Lung (tissue), 12 donors: ENCODE measurements around the gene ISM1. TPM values are rescaled to one million over a fixed set of nuclear protein-coding genes. Genes with fewer than 3 reads are reported as not detected.

Experiments
- ATAC-seq: fragments of 200-7000 bp; cut with Tn5 transposase; one replicate; pipeline ENCODE4 v1.9.1; 2020; ENCODE audit warnings: moderate number of reproducible peaks; ENCODE audit not compliant: insufficient read depth, low FRiP score
- DNase-seq, 3 donors: peaks; one replicate each; pipeline ENCODE4 v3.0.0-alpha.2; 2013 to 2017
- H3K27ac ChIP-seq, 2 donors: one replicate each; pipeline ENCODE4 v1.5.1; 2013; ENCODE audit warnings: mild to moderate bottlenecking in 2 of 2, moderate library complexity in 2 of 2, control low read depth in 1 of 2, inconsistent platforms in 1 of 2, low read depth in 1 of 2, low read length in 1 of 2
- H3K27me3 ChIP-seq, 3 donors: one replicate each; pipeline ENCODE4 v1.5.1; 2013; ENCODE audit warnings: low read length in 2 of 3; ENCODE audit not compliant: control insufficient read depth in 3 of 3, insufficient read depth in 3 of 3
- H3K36me3 ChIP-seq, 4 donors: one replicate each; pipeline ENCODE4 v1.5.1; 2013; ENCODE audit warnings: low read length in 4 of 4, mild to moderate bottlenecking in 1 of 4, moderate library complexity in 1 of 4; ENCODE audit not compliant: control insufficient read depth in 4 of 4, insufficient read depth in 4 of 4
- H3K4me1 ChIP-seq, 5 donors: one replicate each; pipeline ENCODE4 v1.5.1; 2013; ENCODE audit warnings: low read length in 5 of 5, mild to moderate bottlenecking in 2 of 5, moderate library complexity in 1 of 5; ENCODE audit not compliant: control insufficient read depth in 5 of 5, insufficient read depth in 5 of 5
- H3K4me3 ChIP-seq: one replicate; pipeline ENCODE4 v1.5.1; 2013; ENCODE audit warnings: mild to moderate bottlenecking, control low read depth, moderate library complexity
- H3K9ac ChIP-seq, 2 donors: one replicate each; pipeline ENCODE4 v1.5.1; 2013; ENCODE audit warnings: low read length in 2 of 2, control low read depth in 1 of 2; ENCODE audit not compliant: insufficient read depth in 1 of 2
- H3K9me3 ChIP-seq, 4 donors: one replicate each; pipeline ENCODE4 v1.5.1; 2013; ENCODE audit warnings: low read length in 3 of 4, mild to moderate bottlenecking in 1 of 4, moderate library complexity in 1 of 4; ENCODE audit not compliant: control insufficient read depth in 4 of 4, insufficient read depth in 3 of 4
- CTCF ChIP-seq: IDR thresholded peaks from 2 replicates; pipeline ENCODE4 v1.5.1; 2012; ENCODE audit warnings: mild to moderate bottlenecking; ENCODE audit errors: control extremely low read depth, extremely low read depth
- WGBS, 2 donors: extraction: QIAGEN DNeasy Blood & Tissue Kit; methylation state at CpG; one replicate each; pipeline ENCODE4 v1.1.7; 2013; 5-methylcytosine and 5-hydroxymethylcytosine counted together
- polyA plus RNA-seq, 2 donors: library from polyadenylated mRNA; stranded (reverse); fragments of 200-250 nt; gene quantifications; one replicate each; pipeline ENCODE4 v1.2.1, GENCODE V29; 2013
- total RNA-seq, 2 donors: library from RNA; depleted of rRNA in 1 of 2; stranded (reverse); fragments of >200 nt in 1 of 2; gene quantifications; one replicate each; pipeline ENCODE4 v1.2.1, GENCODE V29; 2014 to 2021
- donor health status: control.
- donor health status: control.
- donor health status: Bipolar disorder and iron deficiency.
- donor health status: healthy.
- donor health status: DM: yes; HTN: yes; CAD: no.

Gene ISM1
- total and polyA plus RNA-seq, 4 donors = 1.6 to 13.6 (median 2.9) TPM

DNA sequence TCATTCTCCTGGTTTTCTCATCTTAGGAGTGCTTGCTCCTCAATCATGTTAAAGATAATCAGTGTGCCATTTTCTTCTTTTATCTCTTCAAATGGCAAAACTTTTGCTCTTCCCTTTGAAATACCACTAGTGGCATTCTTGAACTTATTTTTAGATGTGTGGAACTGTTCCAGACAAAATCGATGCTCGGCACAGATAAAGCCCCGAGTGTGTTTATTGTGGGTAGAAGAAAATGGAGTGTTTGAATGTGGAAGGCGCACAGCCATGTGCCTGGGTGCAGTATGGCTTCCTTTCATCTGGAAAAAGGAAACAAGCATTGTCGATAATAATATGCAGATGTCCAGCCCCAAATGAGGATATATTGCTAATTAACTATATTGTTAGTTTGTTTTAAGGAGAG is 42.4 kb downstream of the ISM1 start:
- no peaks in the 10 kb centered on the region for H3K36me3 ChIP-seq
- ATAC-seq (no peak), DNase-seq (peak in 1 of 3 donors; percentile 38)
- H3K27ac ChIP-seq = no peak overlapping the region
- WGBS, 2 donors = 43 to 45% methylated on average over 5 of the region's 5 CpGs
- peaks cover 0 to 19% (median 11%) of the 10 kb centered on the region in 5 donors for H3K4me1 ChIP-seq
- H3K27me3 ChIP-seq = no peaks in the 10 kb centered on the region
- no peaks in the 10 kb centered on the region for H3K9me3 ChIP-seq
- no peak overlapping the region for H3K4me3 ChIP-seq
- no peak overlapping the region for H3K9ac ChIP-seq
- no peak for TF ChIP-seq CTCF

GRCh38 chr20:13264907-13265306 is 43.8 kb downstream of the ISM1 start:
- no peaks in the 10 kb centered on the region for H3K36me3 ChIP-seq
- WGBS, 2 donors = 93 to 94% methylated on average over 5 of the region's 5 CpGs
- H3K27ac ChIP-seq = no peak overlapping the region
- TF ChIP-seq CTCF = no peak
- DNase-seq (no peak), ATAC-seq (no peak)
- no peak overlapping the region for H3K9ac ChIP-seq
- no peak overlapping the region for H3K4me3 ChIP-seq
- no peaks in the 10 kb centered on the region for H3K9me3 ChIP-seq
- peaks cover 0 to 19% (median 11%) of the 10 kb centered on the region in 5 donors for H3K4me1 ChIP-seq
- H3K27me3 ChIP-seq = no peaks in the 10 kb centered on the region

DNA sequence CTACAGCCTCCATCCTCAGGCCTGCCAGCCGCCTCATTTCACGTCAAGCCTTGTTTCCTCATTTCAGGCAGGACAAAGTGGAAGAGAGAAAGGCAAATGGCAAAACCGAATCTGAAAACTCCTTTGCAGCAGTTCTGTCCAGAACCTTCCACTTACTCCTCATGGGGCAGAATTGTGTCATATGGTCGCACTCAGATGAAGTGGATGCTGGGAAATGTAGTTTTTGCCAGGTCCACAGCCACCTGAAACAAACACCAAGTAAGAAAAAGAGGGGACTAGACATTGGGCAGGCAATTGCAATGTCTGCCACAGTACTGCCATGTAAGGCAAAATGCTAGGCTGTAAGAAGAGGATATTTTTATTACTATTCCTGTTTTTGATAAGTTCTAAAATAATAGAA is 44.9 kb downstream of the ISM1 start:
- DNase-seq (no peak), ATAC-seq (no peak)
- Histone ChIP-seq H3K27ac (no peak overlapping the region), H3K4me1 (peaks cover 0 to 19% (median 5%) of the 10 kb centered on the region in 5 donors), H3K36me3 (no peaks in the 10 kb centered on the region), H3K9ac (no peak overlapping the region), H3K27me3 (no peaks in the 10 kb centered on the region), H3K9me3 (no peaks in the 10 kb centered on the region), H3K4me3 (no peak overlapping the region)
- no peak for TF ChIP-seq CTCF
- WGBS, 2 donors = 89 to 94% methylated on average over 4 of the region's 4 CpGs

DNA sequence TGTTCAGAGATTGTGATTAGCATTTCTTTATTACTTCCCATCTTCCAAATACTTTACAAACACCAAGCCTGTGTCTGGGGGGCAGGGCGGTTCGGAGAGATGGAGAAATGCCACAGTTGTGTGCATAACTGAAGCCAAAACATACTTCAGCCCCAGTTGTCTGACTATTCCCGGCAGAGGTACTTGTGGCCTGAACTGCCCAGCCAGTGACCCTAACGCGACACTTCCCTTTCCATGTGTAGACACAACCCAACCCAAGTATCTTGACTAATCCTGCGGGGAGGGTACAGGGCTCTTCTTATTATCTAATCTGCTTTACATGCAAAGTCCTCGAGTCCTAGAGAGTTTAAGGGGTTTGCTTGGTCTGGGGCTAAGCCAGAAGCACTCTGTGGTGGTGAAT is 46.2 kb downstream of the ISM1 start:
- no peak for TF ChIP-seq CTCF
- Histone ChIP-seq H3K4me1 (peaks cover 0 to 19% (median 5%) of the 10 kb centered on the region in 5 donors), H3K9ac (no peak overlapping the region), H3K36me3 (no peaks in the 10 kb centered on the region), H3K4me3 (no peak overlapping the region), H3K27me3 (no peaks in the 10 kb centered on the region), H3K27ac (no peak overlapping the region), H3K9me3 (no peaks in the 10 kb centered on the region)
- DNase-seq (no peak), ATAC-seq (peak; percentile 61)
- 52 to 70% methylated on average over 7 of the region's 7 CpGs for WGBS, 2 donors
